HepG2 (cell line): ENCODE data around the gene LRRC42. TPM values are rescaled to one million over a fixed set of nuclear protein-coding genes. Genes with fewer than 3 reads are reported as not detected.

Experiments
- ATAC-seq: fragments of 200-7000 bp; cut with Tn5 transposase; 3 replicates; pipeline ENCODE4 v1.9.1; 2020; ENCODE audit warnings: mild to moderate bottlenecking, moderate library complexity
- BruUV-seq: library from RNA; stranded (reverse); fragments of 400-500 nt; replicated peaks from 2 replicates; lab custom pipeline; 2021; lab: Mats Ljungman, UMichigan
- CTCF ChIA-PET: fragments of 300-600 bp; formaldehyde crosslinking; extraction: SDS; loops from one replicate; lab custom pipeline; 2021; ENCODE audit warnings: low total read pairs, inconsistent platforms, low intra/inter-chr PET ratio; lab: Yijun Ruan, JAX
- POLR2A ChIA-PET: fragments of 350-600 bp; sonication (Branson Sonifier 250); formaldehyde crosslinking; loops from one replicate; lab custom pipeline; 2020; ENCODE audit warnings: antibody characterized with exemption, inconsistent platforms; lab: Yijun Ruan, JAX
- DNase-seq: peaks from one replicate; pipeline ENCODE4 v3.0.0-alpha.2; 2015; ENCODE audit warnings: low spot score
- FAIRE-seq: peaks from 3 replicates; lab custom pipeline; 2011; peaks lifted over from hg19 to GRCh38; lab: Jason Lieb, UNC
- H2AFZ ChIP-seq: one replicate; pipeline ENCODE4 v1.6.1; 2011; ENCODE audit warnings: low read length, inconsistent platforms
- H3K27ac ChIP-seq: fragments of 300-600 bp; 3 replicates; pipeline ENCODE4 v1.8.0; 2011; ENCODE audit warnings: mixed run types, mild to moderate bottlenecking, mixed read lengths, low read length, inconsistent platforms; ENCODE audit not compliant: insufficient read depth; ENCODE audit errors: extremely low read length
- H3K27me3 ChIP-seq, 2 experiments: fragments of 200-600 bp in 1 of 2; 2 replicates in 1 of 2; 3 replicates in 1 of 2; pipeline versions ENCODE4 v1.6.0 to v1.8.0; 2011; ENCODE audit warnings: low read length in 2 of 2, mild to moderate bottlenecking in 2 of 2, moderate library complexity in 2 of 2, inconsistent platforms in 1 of 2; ENCODE audit not compliant: insufficient read depth in 2 of 2, control insufficient read depth in 1 of 2
- H3K36me3 ChIP-seq, 2 experiments: fragments of 200-600 bp in 1 of 2; replicated peaks in 1 of 2; 2 replicates in 1 of 2; 3 replicates in 1 of 2; pipeline versions ENCODE4 v1.5.1 to v1.8.0; 2011; ENCODE audit warnings: low read length in 2 of 2, inconsistent platforms in 1 of 2; ENCODE audit not compliant: insufficient read depth in 2 of 2, control insufficient read depth in 1 of 2
- H3K4me1 ChIP-seq: 2 replicates; pipeline ENCODE4 v1.5.1; 2012; ENCODE audit warnings: low read length, inconsistent platforms; ENCODE audit not compliant: insufficient read depth
- H3K4me2 ChIP-seq: 2 replicates; pipeline ENCODE4 v1.6.0; 2011; ENCODE audit warnings: low read depth, low read length, inconsistent platforms
- H3K4me3 ChIP-seq, 3 experiments: fragments of 200-600 bp in 1 of 3; sonication (generic), shearing (Covaris generic) in 1 of 3; replicated peaks in 1 of 3; 2 replicates each; pipeline ENCODE4 v1.5.1; 2011 to 2016; ENCODE audit warnings: low read length in 3 of 3, inconsistent platforms in 2 of 3, low read depth in 2 of 3, mild to moderate bottlenecking in 2 of 3, control low read depth in 1 of 3, mixed read lengths in 1 of 3; ENCODE audit not compliant: insufficient read depth in 1 of 3
- H3K79me2 ChIP-seq: one replicate; pipeline ENCODE4 v1.6.1; 2011; ENCODE audit warnings: low read length, inconsistent platforms; ENCODE audit not compliant: insufficient read depth
- H3K9ac ChIP-seq: 2 replicates; pipeline ENCODE4 v1.6.0; 2011; ENCODE audit warnings: mild to moderate bottlenecking, low read depth, low read length, inconsistent platforms; ENCODE audit not compliant: insufficient read depth
- H3K9me3 ChIP-seq: 2 replicates; pipeline ENCODE4 v1.5.1; 2012; ENCODE audit warnings: mild to moderate bottlenecking, low read length
- H4K20me1 ChIP-seq: 2 replicates; pipeline ENCODE4 v1.6.0; 2011; ENCODE audit warnings: inconsistent platforms, mild to moderate bottlenecking, low read length, moderate library complexity; ENCODE audit not compliant: insufficient read depth
- AKNA ChIP-seq: sonication (generic); formaldehyde crosslinking; IDR thresholded peaks from 2 replicates; pipeline ENCODE4 v1.4.0; 2020; ENCODE audit warnings: missing genetic modification reagents, borderline replicate concordance
- ATF4 ChIP-seq, 2 experiments: fragments of 450-650 bp in 1 of 2; sonication (generic) in 1 of 2; formaldehyde crosslinking; IDR thresholded peaks; 2 replicates each; pipeline versions ENCODE4 v1.5.0 to v1.8.0; 2020 to 2022; ENCODE audit warnings: mild to moderate bottlenecking in 1 of 2, missing genetic modification reagents in 1 of 2
- BCL6 ChIP-seq: IDR thresholded peaks from 2 replicates; pipeline ENCODE4 v1.6.1; 2016; ENCODE audit warnings: missing genetic modification reagents, missing compliant biosample characterization
- ZNF558 ChIP-seq: sonication (generic); formaldehyde crosslinking; IDR thresholded peaks from 2 replicates; pipeline ENCODE4 v1.9.0; 2022; ENCODE audit warnings: mild to moderate bottlenecking, missing genetic modification reagents, borderline replicate concordance
- ZNF609 ChIP-seq: sonication (generic); formaldehyde crosslinking; IDR thresholded peaks from 2 replicates; pipeline ENCODE4 v1.4.0; 2020; ENCODE audit warnings: mild to moderate bottlenecking, missing genetic modification reagents, borderline replicate concordance
- ZNF788 ChIP-seq: sonication (generic); formaldehyde crosslinking; IDR thresholded peaks from 2 replicates; pipeline ENCODE4 v1.5.0; 2020; ENCODE audit warnings: mild to moderate bottlenecking, missing genetic modification reagents, borderline replicate concordance
- WGBS: methylation state at CpG from one replicate; pipeline ENCODE4 v1.1.6; 2017; ENCODE audit warnings: low lambda C conversion rate; 5-methylcytosine and 5-hydroxymethylcytosine counted together
- in situ Hi-C: cut with HindIII; loops from 2 replicates; pipeline ENCODE4 v1.10.0; 2017; ENCODE audit warnings: low pct_unique_long_range_greater_than_20kb; ENCODE audit not compliant: extremely low pct_ligation_motif_present
- intact Hi-C: fragments of 100-400 bp; cut with micrococcal nuclease; formaldehyde crosslinking; loops from one replicate; pipeline ENCODE4 v1.10.0; 2022; ENCODE audit not compliant: unreplicated experiment
- polyA plus RNA-seq, 8 experiments: library from polyadenylated mRNA; depleted of rRNA in 3 of 8; stranded (reverse) in 7 of 8; unstranded in 1 of 8; fragments of >200 nt; fragmentation: Illumina TruSeq in 4 of 8; extraction: Trizol in 4 of 8; gene quantifications; 2 replicates each; pipeline versions ENCODE4 v1.2.1 to v1.2.3, GENCODE V29; 2011 to 2016; ENCODE audit warnings: low read depth in 4 of 8, missing spikeins in 1 of 8, mixed read lengths in 1 of 8; ENCODE audit not compliant: insufficient read depth in 1 of 8
- total RNA-seq, 5 experiments: library from RNA; depleted of rRNA; stranded (reverse); fragments of >200 nt; fragmentation: Illumina TruSeq; extraction: Trizol; gene quantifications; 2 replicates each; pipeline ENCODE4 v1.2.3, GENCODE V29; 2016; ENCODE audit warnings: low read depth in 1 of 5

LRRC42 gene
- total and polyA plus RNA-seq, 2 of the 13 experiments (the other 11 are each of a cell fraction or from before 2014, with no cell fraction given): 30.6 to 43.6 TPM

- intact Hi-C loops (no loop called here), in situ Hi-C loops (no loop called here)
- DNase-seq (peak; percentile 20), FAIRE-seq (no peak), ATAC-seq (no peak)
- no peaks in the 10 kb centered on the region for H3K27me3 ChIP-seq
- CTCF ChIA-PET: no interaction called here
- BruUV-seq: no TSS peak
- POLR2A ChIA-PET: interaction anchor here (5.1 kb wide), 1 partner anchor 49 kb away, joined by 46 read pairs; the partner anchor contains the start of genes IFT25 and LRRC42
- 61% methylated on average over 2 of the region's 2 CpGs for WGBS
- H3K4me3 ChIP-seq: no peak overlapping the region
- peak overlapping the region; percentile 88 for H3K4me2 ChIP-seq
- no peaks in the 10 kb centered on the region for H3K9me3 ChIP-seq
- H4K20me1 ChIP-seq: no peaks in the 10 kb centered on the region
- H3K79me2 ChIP-seq: peaks cover 13% of the 10 kb centered on the region
- no peaks in the 10 kb centered on the region for H3K36me3 ChIP-seq
- H3K27ac ChIP-seq: peak overlapping the region; percentile 33
- no peak overlapping the region for H2AFZ ChIP-seq
- peaks cover 90% of the 10 kb centered on the region for H3K4me1 ChIP-seq
- H3K9ac ChIP-seq: no peak overlapping the region
- TF ChIP-seq BCL6 (CRISPR knock-in tag) (0 out of 2 replicates have a peak, but pooled peaks have one; percentile 17), ZNF609 (no peak), ZNF788 (CRISPR knock-in tag) (no peak), AKNA (no peak), ATF4 (CRISPR knock-in tag; IDR thresholded peaks at IDR 0.05) (peak in 1 of 2 experiments; percentile 66; a peak in 2 of 4 replicates), ZNF558 (CRISPR knock-in tag) (no peak)
Measured at GRCh38 chr1:53896635-53897229, 49.4 kb upstream of the LRRC42 start.
